A549 (cell line): ENCODE data around the gene ESPN. TPM values are rescaled to one million over a fixed set of nuclear protein-coding genes. Genes with fewer than 3 reads are reported as not detected.

Experiments used
- ATAC-seq, 2 experiments: fragments of 200-7000 bp in 1 of 2; fragments of >200 bp in 1 of 2; cut with Nextera tagmentation in 1 of 2; cut with Tn5 transposase in 1 of 2; 3 replicates each; pipeline versions ENCODE4 v1.8.0 to v1.9.1; 2018 to 2020; ENCODE audit warnings: mild to moderate bottlenecking in 1 of 2, moderate library complexity in 1 of 2
- CTCF ChIA-PET: fragments of 300-600 bp; sonication (Branson Sonifier 250); formaldehyde crosslinking; extraction: SDS; loops from one replicate; lab custom pipeline; 2021; ENCODE audit warnings: antibody characterized with exemption, inconsistent platforms; lab: Yijun Ruan, JAX
- POLR2A ChIA-PET: fragments of 350-600 bp; formaldehyde crosslinking; extraction: SDS; loops from one replicate; lab custom pipeline; 2021; ENCODE audit warnings: antibody characterized with exemption, inconsistent platforms; lab: Yijun Ruan, JAX
- DNase-seq, 2 experiments: peaks; one replicate each; pipeline versions ENCODE4 v3.0.0 to v3.0.0-alpha.2; 2011 to 2016; ENCODE audit warnings: low read depth in 1 of 2, low spot score in 1 of 2
- FAIRE-seq: peaks from 2 replicates; lab custom pipeline; 2011; peaks lifted over from hg19 to GRCh38; lab: Jason Lieb, UNC
- H3K27ac ChIP-seq, 2 experiments: fragments of >200 bp; sonication (Bioruptor Twin); formaldehyde crosslinking; 3 replicates each; pipeline ENCODE4 v1.5.1; 2016 to 2017
- H3K4me1 ChIP-seq: fragments of >200 bp; sonication (Bioruptor Twin); formaldehyde crosslinking; 3 replicates; pipeline ENCODE4 v1.6.1; 2016
- H3K4me2 ChIP-seq: fragments of >200 bp; sonication (Bioruptor Twin); formaldehyde crosslinking; 3 replicates; pipeline ENCODE4 v1.6.1; 2016
- H3K4me3 ChIP-seq: fragments of >200 bp; sonication (Bioruptor Twin); formaldehyde crosslinking; 3 replicates; pipeline ENCODE4 v1.5.1; 2016
- H3K9me3 ChIP-seq: fragments of >200 bp; sonication (Bioruptor Twin); formaldehyde crosslinking; 3 replicates; pipeline ENCODE4 v1.6.1; 2016
- CBX2 ChIP-seq: fragments of 200-600 bp; sonication (generic); IDR thresholded peaks from 2 replicates; pipeline ENCODE4 v1.6.1; 2016; ENCODE audit warnings: low read depth, mild to moderate bottlenecking, borderline replicate concordance
- EHMT2 ChIP-seq: fragments of 200-600 bp; sonication (generic); IDR thresholded peaks from 2 replicates; pipeline ENCODE4 v1.6.1; 2016; ENCODE audit warnings: antibody characterized with exemption, low read depth, mild to moderate bottlenecking, moderate library complexity
- ELK1 ChIP-seq: fragments of 150-350 bp; IDR thresholded peaks from 2 replicates; pipeline ENCODE4 v1.6.1; 2014; ENCODE audit warnings: low read depth, mild to moderate bottlenecking, low read length
- FOSB ChIP-seq: fragments of 250-450 bp; sonication (Bioruptor Pico); IDR thresholded peaks from 2 replicates; pipeline ENCODE4 v1.5.0; 2020; ENCODE audit warnings: mild to moderate bottlenecking, moderate library complexity
- GATA3 ChIP-seq: IDR thresholded peaks from 2 replicates; pipeline ENCODE4 v1.6.1; 2012; ENCODE audit warnings: borderline replicate concordance
- HEYL ChIP-seq: fragments of 250-450 bp; sonication (Bioruptor Pico); IDR thresholded peaks from 2 replicates; pipeline ENCODE4 v1.8.0; 2021; ENCODE audit warnings: mild to moderate bottlenecking, moderate library complexity
- HOXA7 ChIP-seq: fragments of 250-450 bp; sonication (Bioruptor Pico); IDR thresholded peaks from 2 replicates; pipeline ENCODE4 v1.5.0; 2020; ENCODE audit warnings: mild to moderate bottlenecking, moderate library complexity
- HOXB13 ChIP-seq: fragments of 250-450 bp; sonication (Bioruptor Pico); IDR thresholded peaks from 2 replicates; pipeline ENCODE4 v1.5.0; 2020; ENCODE audit warnings: low read depth, mild to moderate bottlenecking, moderate library complexity
- HOXB5 ChIP-seq: fragments of 250-450 bp; sonication (Bioruptor Pico); IDR thresholded peaks from 2 replicates; pipeline ENCODE4 v1.5.0; 2020; ENCODE audit warnings: mild to moderate bottlenecking, moderate library complexity
- JUNB ChIP-seq: fragments of >200 bp; sonication (Bioruptor Twin); formaldehyde crosslinking; IDR thresholded peaks from 2 replicates; pipeline ENCODE4 v1.6.1; 2016
- KDM1A ChIP-seq: fragments of 200-600 bp; sonication (generic); IDR thresholded peaks from 2 replicates; pipeline ENCODE4 v1.6.1; 2016; ENCODE audit warnings: low read depth, mild to moderate bottlenecking
- KDM5A ChIP-seq: fragments of 200-600 bp; sonication (generic); IDR thresholded peaks from 2 replicates; pipeline ENCODE4 v1.6.1; 2016; ENCODE audit warnings: antibody characterized with exemption, mild to moderate bottlenecking
- NFE2L2 ChIP-seq: fragments of 150-350 bp; conservative IDR thresholded peaks from 2 replicates; pipeline ENCODE4 v1.6.1; 2014; ENCODE audit warnings: low read length
- NR3C1 ChIP-seq: fragments of >200 bp; sonication (Bioruptor Twin); formaldehyde crosslinking; IDR thresholded peaks from 3 replicates; pipeline ENCODE4 v1.6.1; 2017
- PHF8 ChIP-seq: fragments of 200-600 bp; sonication (generic); IDR thresholded peaks from 2 replicates; pipeline ENCODE4 v1.6.1; 2016; ENCODE audit warnings: low read depth, mild to moderate bottlenecking, antibody characterized with exemption, moderate library complexity, borderline replicate concordance
- RCOR1 ChIP-seq: fragments of 150-350 bp; IDR thresholded peaks from 2 replicates; pipeline ENCODE4 v1.6.1; 2014; ENCODE audit warnings: antibody characterized with exemption, low read length, low read depth
- REST ChIP-seq: fragments of 200-600 bp; sonication (generic); IDR thresholded peaks from 2 replicates; pipeline ENCODE4 v1.6.1; 2016; ENCODE audit warnings: antibody characterized with exemption, mild to moderate bottlenecking, moderate library complexity
- RFX5 ChIP-seq: fragments of 450-650 bp; IDR thresholded peaks from 2 replicates; pipeline ENCODE4 v1.7.1; 2014; ENCODE audit warnings: antibody characterized with exemption, mild to moderate bottlenecking, moderate library complexity
- RNF2 ChIP-seq: fragments of 200-600 bp; sonication (generic); IDR thresholded peaks from 2 replicates; pipeline ENCODE4 v1.6.1; 2016; ENCODE audit warnings: low read depth, mild to moderate bottlenecking, antibody characterized with exemption, moderate library complexity, borderline replicate concordance
- SMC3 ChIP-seq: fragments of >200 bp; sonication (Bioruptor Twin); formaldehyde crosslinking; IDR thresholded peaks from 3 replicates; pipeline ENCODE4 v1.6.1; 2018; ENCODE audit warnings: inconsistent platforms
- TFCP2L1 ChIP-seq: fragments of 250-450 bp; sonication (Bioruptor Pico); IDR thresholded peaks from 2 replicates; pipeline ENCODE4 v1.5.0; 2021; ENCODE audit warnings: mild to moderate bottlenecking
- USF2 ChIP-seq: fragments of 450-650 bp; IDR thresholded peaks from 2 replicates; pipeline ENCODE4 v1.6.1; 2014; ENCODE audit warnings: antibody characterized with exemption
- ZC3H11A ChIP-seq: fragments of 450-650 bp; IDR thresholded peaks from 2 replicates; pipeline ENCODE4 v1.6.1; 2014; ENCODE audit warnings: antibody characterized with exemption, mild to moderate bottlenecking
- ZSCAN20 ChIP-seq: fragments of 250-450 bp; sonication (Bioruptor Pico); IDR thresholded peaks from 2 replicates; pipeline ENCODE4 v1.8.0; 2022; ENCODE audit warnings: mild to moderate bottlenecking, moderate library complexity
- WGBS: methylation state at CpG from one replicate; pipeline ENCODE4 v1.1.6; 2017; ENCODE audit errors: missing lambda C conversion rate; 5-methylcytosine and 5-hydroxymethylcytosine counted together
- polyA plus RNA-seq, 4 experiments: library from polyadenylated mRNA; depleted of rRNA in 3 of 4; stranded (reverse); fragments of >200 nt; fragmentation: RNase III in 1 of 4; extraction: RNeasy Plus Mini Kit Qiagen cat#74134 plus additional on column Dnase treatment in 1 of 4; gene quantifications; 2 replicates in 3 of 4; 3 replicates in 1 of 4; pipeline ENCODE4 v1.2.3, GENCODE V29; 2011 to 2017
- TF ChIP-seq, protein P1 (sequence below): IDR thresholded peaks from 2 replicates; pipeline ENCODE4 v1.6.1; 2012; ENCODE audit warnings: low read depth, borderline replicate concordance

Gene ESPN
- polyA plus RNA-seq, 2 of the 4 experiments (the other 2 are of a cell fraction) = 0.22 to 0.28 TPM

DNA sequence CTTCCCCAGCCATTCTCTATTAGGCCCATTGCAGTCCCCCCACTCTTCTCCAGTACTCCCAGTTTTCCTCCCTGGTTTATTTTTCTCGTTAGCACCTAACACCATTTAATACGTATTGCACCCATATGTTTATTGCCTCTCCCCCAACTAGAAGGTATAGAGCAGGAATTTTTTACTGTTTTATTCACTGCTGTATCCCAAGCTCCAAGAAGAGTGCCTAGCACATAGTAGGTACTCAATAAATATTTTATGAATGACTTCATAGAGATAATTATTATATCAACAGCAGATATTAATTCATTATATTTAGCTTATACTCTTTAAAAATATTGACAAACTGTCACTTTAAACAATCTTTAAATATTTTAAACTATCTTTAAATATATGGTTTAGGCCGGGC, 25.3 kb upstream of the ESPN start:
- TF ChIP-seq TFCP2L1 (CRISPR knock-in tag) = no peak
- TF ChIP-seq ZSCAN20 (CRISPR knock-in tag) = no peak
- TF ChIP-seq RFX5 = no peak
- no peak for TF ChIP-seq CBX2
- TF ChIP-seq KDM1A = no peak
- no peak for TF ChIP-seq RNF2
- TF ChIP-seq HOXB5 (CRISPR knock-in tag) = no peak
- no peak for TF ChIP-seq RCOR1
- TF ChIP-seq, protein P1, sequence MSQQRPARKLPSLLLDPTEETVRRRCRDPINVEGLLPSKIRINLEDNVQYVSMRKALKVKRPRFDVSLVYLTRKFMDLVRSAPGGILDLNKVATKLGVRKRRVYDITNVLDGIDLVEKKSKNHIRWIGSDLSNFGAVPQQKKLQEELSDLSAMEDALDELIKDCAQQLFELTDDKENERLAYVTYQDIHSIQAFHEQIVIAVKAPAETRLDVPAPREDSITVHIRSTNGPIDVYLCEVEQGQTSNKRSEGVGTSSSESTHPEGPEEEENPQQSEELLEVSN = no peak
- TF ChIP-seq NR3C1 = no peak
- Histone ChIP-seq H3K4me3 (no peak overlapping the region), H3K27ac (no peak overlapping the region), H3K4me2 (no peak overlapping the region), H3K9me3 (no peaks in the 10 kb centered on the region), H3K4me1 (no peaks in the 10 kb centered on the region)
- DNase-seq (no peak), ATAC-seq (no peak), FAIRE-seq (no peak)
- WGBS = 76% methylated on average over 3 of the region's 3 CpGs
- CTCF ChIA-PET = interaction anchor here (0.8 to 34.5 kb wide), 3 partner anchors 32 to 153 kb away, joined by 4 to 575 read pairs (median 26); no protein-coding TSS in a partner anchor
- POLR2A ChIA-PET = no interaction called here

DNA sequence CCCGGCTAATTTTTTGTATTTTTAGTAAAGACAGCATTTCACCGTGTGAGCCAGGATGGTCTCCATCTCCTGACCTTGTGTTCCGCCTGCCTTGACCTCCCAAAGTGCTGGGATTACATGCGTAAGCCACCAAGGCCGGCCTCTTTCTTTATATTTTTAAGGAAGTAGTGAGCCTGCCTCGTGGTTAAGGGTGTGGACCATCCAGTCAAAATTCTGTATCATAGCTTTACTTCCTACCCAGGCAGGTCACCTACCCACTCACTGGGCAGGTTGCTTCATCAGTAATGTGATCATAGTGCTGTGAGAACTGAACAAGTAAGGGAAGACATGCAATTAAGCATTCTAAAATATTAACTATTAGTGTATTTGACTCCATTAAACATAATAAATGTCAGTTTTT, 22.9 kb upstream of the ESPN start:
- Histone ChIP-seq H3K9me3 (no peaks in the 10 kb centered on the region), H3K4me1 (no peaks in the 10 kb centered on the region), H3K27ac (no peak overlapping the region), H3K4me2 (no peak overlapping the region), H3K4me3 (no peak overlapping the region)
- ChIA-PET POLR2A (no interaction called here), CTCF (interaction anchor here (0.7 to 34.5 kb wide), 9 partner anchors 9 to 164 kb away, joined by 3 to 575 read pairs (median 6); no protein-coding TSS in a partner anchor)
- TF ChIP-seq REST (no peak), KDM1A (no peak), KDM5A (no peak), EHMT2 (no peak), GATA3 (no peak), HOXB13 (CRISPR knock-in tag) (no peak), HOXA7 (no peak), RFX5 (no peak)
- TF ChIP-seq, protein P1 = no peak
- WGBS = 43% methylated on average over 6 of the region's 6 CpGs
- FAIRE-seq = no peak
- no peak for DNase-seq
- no peak for ATAC-seq

DNA sequence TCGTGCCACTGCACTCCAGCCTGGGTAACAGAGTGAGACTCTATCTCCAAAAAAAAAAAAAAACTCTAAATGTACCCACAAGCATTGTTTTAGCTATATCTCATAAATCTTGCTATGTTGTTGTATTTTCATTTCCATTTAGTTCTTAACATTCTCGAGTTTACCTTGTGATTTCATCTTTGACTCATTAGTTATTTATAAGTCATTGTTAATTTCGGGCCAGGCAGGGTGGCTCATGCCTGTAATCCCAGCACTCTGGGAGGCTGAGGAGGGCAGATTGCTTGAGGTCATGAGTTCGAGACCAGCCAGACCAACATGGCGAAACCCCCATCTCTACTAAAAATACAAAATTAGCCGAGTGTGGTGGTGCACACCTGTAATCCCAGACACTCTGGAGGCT, 16.6 kb upstream of the ESPN start:
- Histone ChIP-seq H3K4me3 (no peak overlapping the region), H3K9me3 (no peaks in the 10 kb centered on the region), H3K4me1 (peaks cover 17% of the 10 kb centered on the region; the same call in 2 of the 3 replicates), H3K4me2 (no peak overlapping the region), H3K27ac (no peak overlapping the region)
- WGBS = 53% methylated on average over 6 of the region's 6 CpGs
- POLR2A ChIA-PET = no interaction called here
- TF ChIP-seq FOSB (no peak), USF2 (no peak), ELK1 (no peak), ZC3H11A (no peak), NR3C1 (no peak), JUNB (no peak), SMC3 (no peak), RCOR1 (no peak), RNF2 (no peak), PHF8 (no peak), NFE2L2 (no peak), HEYL (CRISPR knock-in tag) (no peak)
- ATAC-seq = no peak
- FAIRE-seq = no peak
- no peak for DNase-seq
- CTCF ChIA-PET = interaction anchor here (0.6 to 34.5 kb wide), 5 partner anchors 15 to 177 kb away, joined by 3 to 575 read pairs (median 9); partner anchors contain the start of gene ACOT7
